Measurements from ENCODE around the gene PLXDC2.

Gene PLXDC2

GRCh38 chr10:19941206-19941880, 125.1 kb downstream of the PLXDC2 start:
- Histone ChIP-seq H3K4me3 (ENCODE audit: low read length in 2 of 2) (no peak overlapping the region), H3K27me3 (ENCODE audit: control insufficient read depth in 1 of 2, insufficient read depth in 2 of 2, low read length in 2 of 2) (no peaks in the 10 kb centered on the region), H3K4me1 (ENCODE audit: control insufficient read depth, insufficient read depth, low read length) (peaks cover 16% of the 10 kb centered on the region), H3K9me3 (ENCODE audit: control insufficient read depth in 2 of 2, low read length in 2 of 2) (no peaks in the 10 kb centered on the region), H3K9ac (ENCODE audit: low read length in 2 of 2) (no peak overlapping the region), H3K36me3 (ENCODE audit: control insufficient read depth in 2 of 2, insufficient read depth in 2 of 2, low read length in 2 of 2) (no peaks in the 10 kb centered on the region), H3K27ac (ENCODE audit: low read length) (no peak overlapping the region)

GRCh38 chr10:19944911-19945663, 128.9 kb downstream of the PLXDC2 start:
- no peaks in the 10 kb centered on the region for H3K27me3 ChIP-seq (ENCODE audit: control insufficient read depth in 1 of 2, insufficient read depth in 2 of 2, low read length in 2 of 2)
- no peak overlapping the region for H3K9ac ChIP-seq (ENCODE audit: low read length in 2 of 2)
- H3K4me1 ChIP-seq (ENCODE audit: control insufficient read depth, insufficient read depth, low read length): peaks cover 19% of the 10 kb centered on the region
- no peaks in the 10 kb centered on the region for H3K36me3 ChIP-seq (ENCODE audit: control insufficient read depth in 2 of 2, insufficient read depth in 2 of 2, low read length in 2 of 2)
- H3K9me3 ChIP-seq (ENCODE audit: control insufficient read depth in 2 of 2, low read length in 2 of 2): no peaks in the 10 kb centered on the region
- H3K4me3 ChIP-seq (ENCODE audit: low read length in 2 of 2): peak overlapping the region in 1 of 2 donors; percentile 10
- peak overlapping the region; percentile 53 for H3K27ac ChIP-seq (ENCODE audit: low read length)

DNA sequence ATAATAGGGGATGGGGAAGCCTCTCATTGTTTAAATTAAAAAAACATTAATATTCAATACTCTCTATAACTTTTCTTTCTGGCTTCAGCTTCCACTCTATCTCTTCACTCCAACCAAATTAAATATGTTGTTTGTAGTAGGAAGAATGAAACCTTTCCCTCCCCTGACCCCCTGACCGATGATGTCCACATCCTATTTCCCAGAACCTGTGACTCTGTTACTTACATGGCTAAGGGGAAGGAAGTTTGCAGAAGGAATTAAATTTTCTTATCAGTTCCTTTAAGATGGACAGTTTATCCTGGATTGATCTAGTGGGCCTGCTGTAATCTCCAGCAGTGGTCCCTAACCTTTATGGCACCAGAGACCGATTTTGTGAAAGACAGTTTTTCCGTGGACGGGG, 130.0 kb downstream of the PLXDC2 start:
- H3K4me3 ChIP-seq (ENCODE audit: low read length in 2 of 2): no peak overlapping the region
- peaks cover 17% of the 10 kb centered on the region for H3K4me1 ChIP-seq (ENCODE audit: control insufficient read depth, insufficient read depth, low read length)
- H3K27ac ChIP-seq (ENCODE audit: low read length): no peak overlapping the region
- no peak overlapping the region for H3K9ac ChIP-seq (ENCODE audit: low read length in 2 of 2)
- no peaks in the 10 kb centered on the region for H3K27me3 ChIP-seq (ENCODE audit: control insufficient read depth in 1 of 2, insufficient read depth in 2 of 2, low read length in 2 of 2)
- H3K9me3 ChIP-seq (ENCODE audit: control insufficient read depth in 2 of 2, low read length in 2 of 2): no peaks in the 10 kb centered on the region
- H3K36me3 ChIP-seq (ENCODE audit: control insufficient read depth in 2 of 2, insufficient read depth in 2 of 2, low read length in 2 of 2): no peaks in the 10 kb centered on the region

- no peak overlapping the region for H3K9ac ChIP-seq (ENCODE audit: low read length in 2 of 2)
- H3K36me3 ChIP-seq (ENCODE audit: control insufficient read depth in 2 of 2, insufficient read depth in 2 of 2, low read length in 2 of 2): no peaks in the 10 kb centered on the region
- no peak overlapping the region for H3K27ac ChIP-seq (ENCODE audit: low read length)
- H3K4me1 ChIP-seq (ENCODE audit: control insufficient read depth, insufficient read depth, low read length): peaks cover 14% of the 10 kb centered on the region
- H3K27me3 ChIP-seq (ENCODE audit: control insufficient read depth in 1 of 2, insufficient read depth in 2 of 2, low read length in 2 of 2): no peaks in the 10 kb centered on the region
- H3K9me3 ChIP-seq (ENCODE audit: control insufficient read depth in 2 of 2, low read length in 2 of 2): no peaks in the 10 kb centered on the region
- no peak overlapping the region for H3K4me3 ChIP-seq (ENCODE audit: low read length in 2 of 2)
Observed at GRCh38 chr10:19946791-19947190, 130.6 kb downstream of the PLXDC2 start.

DNA sequence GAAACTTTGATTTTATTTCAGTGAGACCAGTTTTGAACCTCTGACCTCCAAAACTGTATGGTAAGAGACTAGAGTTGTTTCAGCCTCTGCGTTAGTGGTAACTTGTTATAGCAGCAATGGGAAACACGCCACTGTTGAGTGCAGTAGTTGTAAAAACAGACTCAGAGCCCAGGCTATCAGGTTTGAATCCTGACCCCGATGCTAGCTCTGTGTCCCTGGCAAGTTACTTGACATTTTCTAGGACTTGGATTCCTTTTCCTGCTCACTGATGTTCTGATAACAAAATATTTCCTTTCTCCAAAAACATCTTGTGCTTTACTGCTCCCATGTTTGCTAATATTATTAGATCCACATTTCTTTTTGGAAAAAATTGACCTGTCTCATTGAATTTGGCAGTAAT, 131.0 kb downstream of the PLXDC2 start:
- Histone ChIP-seq H3K9me3 (ENCODE audit: control insufficient read depth in 2 of 2, low read length in 2 of 2) (no peaks in the 10 kb centered on the region), H3K4me1 (ENCODE audit: control insufficient read depth, insufficient read depth, low read length) (peaks cover 14% of the 10 kb centered on the region), H3K27me3 (ENCODE audit: control insufficient read depth in 1 of 2, insufficient read depth in 2 of 2, low read length in 2 of 2) (no peaks in the 10 kb centered on the region), H3K27ac (ENCODE audit: low read length) (no peak overlapping the region), H3K36me3 (ENCODE audit: control insufficient read depth in 2 of 2, insufficient read depth in 2 of 2, low read length in 2 of 2) (no peaks in the 10 kb centered on the region), H3K9ac (ENCODE audit: low read length in 2 of 2) (no peak overlapping the region), H3K4me3 (ENCODE audit: low read length in 2 of 2) (no peak overlapping the region)

GRCh38 chr10:19947656-19948055, 131.4 kb downstream of the PLXDC2 start:
- Histone ChIP-seq H3K36me3 (ENCODE audit: control insufficient read depth in 2 of 2, insufficient read depth in 2 of 2, low read length in 2 of 2) (no peaks in the 10 kb centered on the region), H3K9me3 (ENCODE audit: control insufficient read depth in 2 of 2, low read length in 2 of 2) (no peaks in the 10 kb centered on the region), H3K27me3 (ENCODE audit: control insufficient read depth in 1 of 2, insufficient read depth in 2 of 2, low read length in 2 of 2) (no peaks in the 10 kb centered on the region), H3K4me3 (ENCODE audit: low read length in 2 of 2) (no peak overlapping the region), H3K27ac (ENCODE audit: low read length) (no peak overlapping the region), H3K4me1 (ENCODE audit: control insufficient read depth, insufficient read depth, low read length) (peaks cover 14% of the 10 kb centered on the region), H3K9ac (ENCODE audit: low read length in 2 of 2) (no peak overlapping the region)

DNA sequence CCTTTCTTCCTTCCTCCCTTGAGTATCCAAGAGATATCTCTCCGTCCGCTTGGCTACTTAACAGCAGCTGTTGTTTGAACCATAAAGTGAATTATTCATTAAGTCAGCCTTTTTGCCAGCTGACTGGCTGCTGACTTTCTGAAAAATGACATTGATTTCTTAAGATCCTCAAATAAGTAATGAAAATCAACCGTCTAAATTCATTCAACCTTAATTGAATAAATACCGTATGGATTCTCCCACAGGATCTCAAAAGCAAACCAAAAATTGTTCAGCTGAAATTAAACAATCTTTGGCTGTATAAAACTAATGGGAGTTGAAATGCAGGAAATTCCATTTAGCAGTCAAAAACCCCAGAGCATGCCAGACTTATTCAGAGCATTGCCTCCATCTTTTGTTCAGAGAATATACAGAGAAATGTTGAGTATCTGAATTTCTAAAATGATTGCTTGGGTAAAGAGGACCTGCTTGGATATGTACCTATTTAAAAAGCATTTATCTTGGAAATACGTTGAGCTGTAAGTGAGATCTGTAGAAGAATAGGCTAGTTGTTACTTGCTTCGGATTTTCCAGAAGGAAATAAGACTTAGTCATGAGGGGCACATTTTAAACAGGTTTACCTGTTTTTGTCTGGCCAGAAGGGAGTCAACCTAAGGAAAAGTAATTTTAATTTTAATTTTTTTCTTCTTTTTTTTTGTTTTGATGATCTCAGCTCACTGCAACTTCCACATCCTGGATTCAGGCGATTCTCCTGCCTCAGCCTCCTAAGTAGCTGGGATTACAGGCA, 136.2 kb downstream of the PLXDC2 start:
- H3K9me3 ChIP-seq (ENCODE audit: control insufficient read depth in 2 of 2, low read length in 2 of 2): no peaks in the 10 kb centered on the region
- H3K27me3 ChIP-seq (ENCODE audit: control insufficient read depth in 1 of 2, insufficient read depth in 2 of 2, low read length in 2 of 2): no peaks in the 10 kb centered on the region
- H3K27ac ChIP-seq (ENCODE audit: low read length): no peak overlapping the region
- no peaks in the 10 kb centered on the region for H3K4me1 ChIP-seq (ENCODE audit: control insufficient read depth, insufficient read depth, low read length)
- H3K4me3 ChIP-seq (ENCODE audit: low read length in 2 of 2): no peak overlapping the region
- H3K36me3 ChIP-seq (ENCODE audit: control insufficient read depth in 2 of 2, insufficient read depth in 2 of 2, low read length in 2 of 2): no peaks in the 10 kb centered on the region
- H3K9ac ChIP-seq (ENCODE audit: low read length in 2 of 2): no peak overlapping the region

DNA sequence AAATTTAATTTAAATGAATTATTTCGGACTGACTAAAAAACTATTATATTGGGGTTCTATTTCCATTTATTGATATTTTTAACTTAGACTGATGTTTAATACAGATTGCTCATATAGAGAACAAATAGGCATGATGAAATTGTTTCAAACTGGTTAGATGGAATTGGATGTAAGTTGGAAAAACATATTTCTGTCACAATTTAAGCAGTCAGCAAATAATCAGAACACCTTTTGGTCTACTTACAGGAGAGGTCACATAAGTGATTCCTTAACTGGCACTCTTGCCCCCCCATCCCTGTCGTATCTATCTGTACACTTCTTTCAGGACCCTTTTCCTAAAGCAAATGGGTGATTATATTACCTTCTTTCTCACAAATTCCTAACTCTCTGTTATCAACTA, 138.4 kb downstream of the PLXDC2 start:
- H3K36me3 ChIP-seq (ENCODE audit: control insufficient read depth in 2 of 2, insufficient read depth in 2 of 2, low read length in 2 of 2): no peaks in the 10 kb centered on the region
- H3K9me3 ChIP-seq (ENCODE audit: control insufficient read depth in 2 of 2, low read length in 2 of 2): no peaks in the 10 kb centered on the region
- no peaks in the 10 kb centered on the region for H3K27me3 ChIP-seq (ENCODE audit: control insufficient read depth in 1 of 2, insufficient read depth in 2 of 2, low read length in 2 of 2)
- no peak overlapping the region for H3K4me3 ChIP-seq (ENCODE audit: low read length in 2 of 2)
- no peaks in the 10 kb centered on the region for H3K4me1 ChIP-seq (ENCODE audit: control insufficient read depth, insufficient read depth, low read length)
- no peak overlapping the region for H3K27ac ChIP-seq (ENCODE audit: low read length)
- no peak overlapping the region for H3K9ac ChIP-seq (ENCODE audit: low read length in 2 of 2)

DNA sequence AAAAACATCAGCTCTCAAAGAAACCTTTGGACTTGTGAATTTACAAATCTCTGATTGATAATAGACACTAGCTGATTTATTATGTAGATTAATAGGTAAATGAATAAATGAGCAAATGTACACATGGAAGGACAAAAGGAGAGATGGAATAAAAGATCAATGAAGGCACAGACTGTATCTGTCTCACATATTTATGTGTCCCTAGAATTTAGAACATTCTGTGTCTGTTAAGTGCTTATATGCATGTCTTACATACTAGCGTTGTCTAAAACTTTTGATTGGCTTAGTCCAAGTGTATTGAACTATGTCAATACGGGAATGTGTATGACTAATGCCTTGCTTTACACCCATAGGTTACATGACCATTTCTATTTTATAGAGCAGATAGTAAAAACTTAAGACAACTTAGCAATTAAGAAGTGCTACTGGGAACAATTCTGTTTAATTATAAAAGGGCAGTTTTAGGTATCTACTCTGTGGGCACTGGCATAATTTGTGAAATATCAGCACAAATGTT, 140.3 kb downstream of the PLXDC2 start:
- no peak overlapping the region for H3K9ac ChIP-seq (ENCODE audit: low read length in 2 of 2)
- H3K27me3 ChIP-seq (ENCODE audit: control insufficient read depth in 1 of 2, insufficient read depth in 2 of 2, low read length in 2 of 2): no peaks in the 10 kb centered on the region
- H3K27ac ChIP-seq (ENCODE audit: low read length): no peak overlapping the region
- H3K4me3 ChIP-seq (ENCODE audit: low read length in 2 of 2): no peak overlapping the region
- no peaks in the 10 kb centered on the region for H3K36me3 ChIP-seq (ENCODE audit: control insufficient read depth in 2 of 2, insufficient read depth in 2 of 2, low read length in 2 of 2)
- no peaks in the 10 kb centered on the region for H3K4me1 ChIP-seq (ENCODE audit: control insufficient read depth, insufficient read depth, low read length)
- H3K9me3 ChIP-seq (ENCODE audit: control insufficient read depth in 2 of 2, low read length in 2 of 2): no peaks in the 10 kb centered on the region

DNA sequence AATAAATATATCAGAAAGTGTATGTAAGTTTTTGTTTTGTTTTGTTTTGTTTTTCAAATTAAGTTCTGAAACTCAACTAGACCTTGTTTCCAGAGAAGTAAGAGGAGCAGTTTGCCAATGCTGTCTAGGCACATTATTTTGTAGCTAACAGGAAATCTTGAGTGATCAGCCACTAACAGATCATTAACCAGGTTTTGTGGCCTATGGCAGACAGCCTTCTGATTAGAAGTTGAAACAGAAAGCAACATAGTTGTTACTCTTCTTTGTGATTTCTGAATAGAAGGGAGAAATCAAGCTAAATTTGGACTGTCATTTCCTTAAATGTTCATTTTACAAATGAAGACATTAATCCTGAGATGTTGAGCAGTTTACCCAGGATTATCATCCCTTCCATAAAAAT, 142.6 kb downstream of the PLXDC2 start:
- no peak overlapping the region for H3K27ac ChIP-seq (ENCODE audit: low read length)
- H3K4me1 ChIP-seq (ENCODE audit: control insufficient read depth, insufficient read depth, low read length): no peaks in the 10 kb centered on the region
- H3K36me3 ChIP-seq (ENCODE audit: control insufficient read depth in 2 of 2, insufficient read depth in 2 of 2, low read length in 2 of 2): no peaks in the 10 kb centered on the region
- H3K27me3 ChIP-seq (ENCODE audit: control insufficient read depth in 1 of 2, insufficient read depth in 2 of 2, low read length in 2 of 2): no peaks in the 10 kb centered on the region
- no peak overlapping the region for H3K4me3 ChIP-seq (ENCODE audit: low read length in 2 of 2)
- H3K9me3 ChIP-seq (ENCODE audit: control insufficient read depth in 2 of 2, low read length in 2 of 2): no peaks in the 10 kb centered on the region
- H3K9ac ChIP-seq (ENCODE audit: low read length in 2 of 2): no peak overlapping the region
